HG03175 (cell line): ENCODE results near the gene PREX1.

Source experiments
- ATAC-seq: cut with Tn5 transposase; IDR thresholded peaks from one replicate; pipeline ENCODE4 v1.9.1; 2021; ENCODE audit warnings: mild to moderate bottlenecking, moderate library complexity; ENCODE audit not compliant: unreplicated experiment

PREX1 gene

GRCh38 chr20:48737434-48738093 lies 90.2 kb downstream of the PREX1 start:
- ATAC-seq = no peak

GRCh38 chr20:48736636-48737035 lies 91.2 kb downstream of the PREX1 start:
- no peak for ATAC-seq

GRCh38 chr20:48736231-48736630 lies 91.6 kb downstream of the PREX1 start:
- no peak for ATAC-seq

GRCh38 chr20:48735112-48735511 lies 92.7 kb downstream of the PREX1 start:
- ATAC-seq = no peak

GRCh38 chr20:48734104-48734749 lies 93.6 kb downstream of the PREX1 start:
- no peak for ATAC-seq

GRCh38 chr20:48733296-48733790 lies 94.5 kb downstream of the PREX1 start:
- ATAC-seq = no peak

DNA sequence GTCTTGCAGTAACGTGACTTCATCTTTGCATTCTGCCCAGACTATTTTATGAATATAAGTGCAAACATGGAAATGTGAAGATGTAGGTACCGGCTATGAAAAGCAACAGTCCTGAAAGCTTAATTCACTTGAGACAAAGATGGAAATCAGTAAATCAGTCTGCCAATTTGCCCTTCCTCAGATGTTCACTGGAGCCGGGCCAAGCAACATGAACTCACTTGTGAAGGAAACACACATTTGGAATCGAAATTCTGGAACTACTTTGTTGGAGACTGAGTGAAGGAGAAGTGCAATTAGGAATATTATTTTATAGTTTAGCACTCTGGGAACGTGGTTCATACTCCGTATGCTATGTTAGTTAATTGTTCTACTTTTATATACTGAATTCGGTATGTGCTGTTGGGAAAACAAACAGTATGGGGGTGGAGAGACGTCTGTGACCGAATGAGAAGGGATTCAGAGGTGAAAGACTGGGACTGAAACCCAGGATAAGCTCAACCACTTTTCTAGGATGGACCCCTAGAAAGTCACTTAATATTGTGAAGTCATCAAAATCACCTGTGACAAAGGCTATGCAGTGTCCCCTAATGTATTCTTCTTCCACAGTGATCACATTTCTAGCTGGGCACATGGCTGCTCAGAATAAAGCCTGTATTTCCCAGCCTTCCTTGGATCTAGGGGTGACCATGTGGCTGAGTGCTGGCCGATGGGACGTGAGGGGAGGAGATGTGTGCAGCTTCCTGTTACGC lies 95.5 kb downstream of the PREX1 start:
- no peak for ATAC-seq

GRCh38 chr20:48731536-48731935 lies 96.3 kb downstream of the PREX1 start:
- no peak for ATAC-seq

- no peak for ATAC-seq
These were observed 96.8 kb downstream of the PREX1 start for GRCh38 chr20:48730977-48731376.

DNA sequence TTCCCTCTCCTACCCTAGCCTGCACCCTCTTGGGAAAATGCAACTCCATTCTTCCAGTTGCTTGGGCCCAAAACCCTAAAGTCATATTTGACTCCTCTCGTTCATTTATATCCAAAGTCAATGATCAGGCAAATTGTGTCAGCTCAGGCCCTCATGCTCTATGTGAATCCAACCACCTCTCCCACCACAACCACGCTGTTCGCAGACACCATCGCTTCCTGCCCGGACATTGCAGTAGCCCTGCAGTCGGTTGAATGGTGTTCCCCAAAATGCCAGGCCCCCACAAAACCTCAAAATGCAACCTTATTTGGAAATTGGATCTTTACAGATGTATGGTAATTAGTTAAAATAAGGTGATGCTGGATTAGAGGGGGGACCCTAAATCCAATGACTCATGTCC lies 98.3 kb downstream of the PREX1 start:
- no peak for ATAC-seq

DNA sequence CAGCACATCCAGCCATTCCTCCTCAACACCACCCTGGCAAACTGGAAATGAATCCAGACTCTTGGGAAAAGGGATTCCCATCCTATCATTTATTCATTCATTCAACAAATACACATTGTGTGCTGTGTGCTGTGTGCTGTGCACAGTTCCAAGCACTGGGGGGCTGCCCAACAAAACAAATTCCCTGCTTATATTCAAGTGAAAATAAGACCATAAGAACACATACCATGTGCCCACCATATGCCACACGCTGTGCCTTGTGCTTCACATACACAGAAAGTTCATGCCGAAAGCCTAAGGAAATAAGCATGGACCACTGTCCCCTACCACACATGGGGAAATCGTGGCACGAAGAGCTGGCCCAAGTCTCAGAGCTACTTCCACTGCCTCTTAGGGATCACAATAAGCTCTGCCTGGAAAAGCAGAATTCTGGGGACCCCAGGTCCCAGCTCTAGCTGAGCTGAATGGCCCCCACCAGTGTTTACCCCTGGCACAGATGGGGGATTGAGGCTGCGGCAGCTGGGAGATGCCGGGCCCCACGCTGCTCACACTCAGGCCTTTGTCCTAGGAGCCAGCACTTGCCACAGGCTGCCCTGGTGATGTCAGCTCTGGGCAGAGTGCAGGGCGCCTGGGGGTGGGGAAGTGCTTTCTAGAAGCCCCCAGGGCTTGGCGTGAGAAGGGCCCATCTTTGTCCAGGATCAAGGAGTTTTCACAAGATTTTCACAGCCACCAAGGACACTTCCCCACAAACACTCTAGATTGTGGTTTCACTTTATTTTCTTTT lies 99.6 kb downstream of the PREX1 start:
- ATAC-seq = no peak

GRCh38 chr20:48727226-48727625 lies 100.6 kb downstream of the PREX1 start:
- ATAC-seq = no peak

- ATAC-seq = no peak
These were observed 102.2 kb downstream of the PREX1 start for GRCh38 chr20:48725555-48725991.

GRCh38 chr20:48724891-48725554 lies 102.8 kb downstream of the PREX1 start:
- ATAC-seq = no peak

GRCh38 chr20:48724382-48724781 lies 103.4 kb downstream of the PREX1 start:
- no peak for ATAC-seq

GRCh38 chr20:48723308-48724264 lies 104.2 kb downstream of the PREX1 start:
- ATAC-seq = no peak

- ATAC-seq = no peak
These were observed 105.0 kb downstream of the PREX1 start for GRCh38 chr20:48722737-48723191.

- ATAC-seq = no peak
These were observed 105.6 kb downstream of the PREX1 start for GRCh38 chr20:48722002-48722731.
